GM12872 (cell line): ENCODE measurements around the gene GASK1A.

Source experiments
- TF ChIP-seq, protein P1 (sequence below): IDR thresholded peaks from 3 replicates; pipeline ENCODE4 v1.5.1; 2011; ENCODE audit warnings: low read depth, mild to moderate bottlenecking, low read length, moderate library complexity; ENCODE audit not compliant: insufficient read depth

The GASK1A gene

DNA sequence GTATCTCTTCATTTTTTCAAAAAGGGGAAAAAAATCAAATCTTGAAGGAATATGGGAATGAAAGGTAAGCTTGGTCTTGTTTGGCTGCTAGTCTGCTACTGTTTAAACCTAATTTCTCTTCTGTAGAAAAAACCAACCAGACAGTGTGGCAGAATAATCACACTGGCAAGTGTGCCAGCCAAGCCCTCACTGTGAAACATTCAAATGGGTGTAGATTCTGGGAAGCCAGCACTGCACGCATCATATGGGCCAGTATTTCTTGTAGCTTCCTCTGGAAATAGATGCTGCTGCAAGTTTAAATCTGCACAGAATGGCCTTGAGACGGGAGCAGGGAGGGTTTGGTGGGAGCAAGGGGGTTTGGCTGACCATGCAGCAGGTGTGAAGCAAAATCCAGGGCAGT is 64.7 kb downstream of the GASK1A start:
- TF ChIP-seq, protein P1, sequence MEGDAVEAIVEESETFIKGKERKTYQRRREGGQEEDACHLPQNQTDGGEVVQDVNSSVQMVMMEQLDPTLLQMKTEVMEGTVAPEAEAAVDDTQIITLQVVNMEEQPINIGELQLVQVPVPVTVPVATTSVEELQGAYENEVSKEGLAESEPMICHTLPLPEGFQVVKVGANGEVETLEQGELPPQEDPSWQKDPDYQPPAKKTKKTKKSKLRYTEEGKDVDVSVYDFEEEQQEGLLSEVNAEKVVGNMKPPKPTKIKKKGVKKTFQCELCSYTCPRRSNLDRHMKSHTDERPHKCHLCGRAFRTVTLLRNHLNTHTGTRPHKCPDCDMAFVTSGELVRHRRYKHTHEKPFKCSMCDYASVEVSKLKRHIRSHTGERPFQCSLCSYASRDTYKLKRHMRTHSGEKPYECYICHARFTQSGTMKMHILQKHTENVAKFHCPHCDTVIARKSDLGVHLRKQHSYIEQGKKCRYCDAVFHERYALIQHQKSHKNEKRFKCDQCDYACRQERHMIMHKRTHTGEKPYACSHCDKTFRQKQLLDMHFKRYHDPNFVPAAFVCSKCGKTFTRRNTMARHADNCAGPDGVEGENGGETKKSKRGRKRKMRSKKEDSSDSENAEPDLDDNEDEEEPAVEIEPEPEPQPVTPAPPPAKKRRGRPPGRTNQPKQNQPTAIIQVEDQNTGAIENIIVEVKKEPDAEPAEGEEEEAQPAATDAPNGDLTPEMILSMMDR, result no peak

DNA sequence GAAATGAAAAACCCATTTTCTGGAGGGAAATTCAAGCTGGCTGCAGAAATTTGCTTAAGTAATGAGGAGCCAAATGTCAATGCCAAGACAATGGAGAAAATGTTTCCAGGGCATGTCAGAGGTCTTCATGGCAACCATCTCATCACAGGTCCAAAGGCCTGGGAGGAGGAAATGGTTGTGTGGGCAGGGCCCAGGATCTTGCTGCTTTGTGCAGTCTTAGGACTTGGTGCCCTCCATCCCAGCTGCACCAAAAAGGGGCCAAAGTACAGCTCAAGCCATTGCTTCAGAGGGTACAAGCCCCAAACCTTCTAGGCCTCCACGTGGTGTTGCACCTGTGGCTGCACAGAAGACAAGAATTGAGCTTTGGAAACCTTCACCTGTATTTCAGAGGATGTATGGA is 67.5 kb downstream of the GASK1A start:
- TF ChIP-seq, protein P1, result no peak

DNA sequence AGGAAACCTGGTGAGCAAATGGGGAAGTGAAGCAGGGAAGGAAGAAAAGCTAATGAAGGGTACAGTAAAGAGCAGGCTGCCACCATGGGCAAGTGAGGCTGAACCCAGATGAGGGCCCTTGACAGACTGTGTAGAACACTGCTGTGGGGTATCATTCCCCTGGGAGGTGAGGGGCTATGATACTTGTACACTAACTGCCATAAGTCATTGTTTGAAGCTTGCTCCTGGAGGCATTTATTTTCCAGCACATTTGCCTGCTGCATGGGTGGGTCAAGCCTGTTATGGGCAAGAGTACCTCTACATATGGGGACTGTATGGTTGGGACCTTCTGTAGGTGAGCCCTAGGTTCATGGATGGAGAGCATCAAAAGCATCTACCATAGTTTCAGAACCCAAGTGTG is 69.4 kb downstream of the GASK1A start:
- TF ChIP-seq, protein P1, result no peak

DNA sequence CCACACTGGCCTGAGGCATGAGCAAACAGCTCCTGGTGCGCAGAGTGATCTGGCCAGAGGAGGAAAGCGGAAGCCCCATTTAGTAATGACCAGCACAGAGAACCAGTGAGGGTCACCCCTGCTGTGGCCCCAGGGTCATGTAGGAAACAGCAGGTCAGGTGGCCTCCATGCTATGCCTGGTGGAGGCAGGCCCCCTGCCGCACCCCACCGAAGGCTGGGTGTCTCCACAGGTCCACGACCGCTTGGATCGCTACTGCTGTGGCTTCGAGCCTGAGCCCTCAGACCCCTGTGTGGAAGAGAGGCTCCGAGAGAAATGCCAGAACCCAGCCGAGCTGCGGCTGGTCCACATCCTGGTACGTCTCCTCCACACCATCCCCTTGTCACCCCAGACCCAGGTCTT is 74.2 kb downstream of the GASK1A start:
- TF ChIP-seq, protein P1, result no peak

DNA sequence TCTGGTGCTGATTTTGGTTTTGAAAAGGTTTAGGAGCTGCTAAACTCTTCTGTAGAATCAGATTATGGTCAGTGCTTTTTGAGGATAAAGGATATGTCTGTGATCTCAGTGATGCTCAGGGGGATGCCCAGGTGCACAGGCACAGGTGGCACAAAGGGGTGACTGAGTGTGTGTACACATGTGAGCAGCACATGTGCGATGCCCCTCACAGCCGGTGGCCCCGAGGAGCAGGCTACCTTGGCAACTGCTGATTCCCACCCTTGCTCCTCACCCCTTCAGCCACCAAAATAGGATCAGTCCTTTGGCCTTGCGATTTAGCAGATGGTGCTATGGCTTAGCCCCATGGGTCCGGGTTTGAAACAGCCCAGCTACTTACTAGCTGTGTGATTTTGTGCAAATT is 75.6 kb downstream of the GASK1A start:
- TF ChIP-seq, protein P1, result no peak

DNA sequence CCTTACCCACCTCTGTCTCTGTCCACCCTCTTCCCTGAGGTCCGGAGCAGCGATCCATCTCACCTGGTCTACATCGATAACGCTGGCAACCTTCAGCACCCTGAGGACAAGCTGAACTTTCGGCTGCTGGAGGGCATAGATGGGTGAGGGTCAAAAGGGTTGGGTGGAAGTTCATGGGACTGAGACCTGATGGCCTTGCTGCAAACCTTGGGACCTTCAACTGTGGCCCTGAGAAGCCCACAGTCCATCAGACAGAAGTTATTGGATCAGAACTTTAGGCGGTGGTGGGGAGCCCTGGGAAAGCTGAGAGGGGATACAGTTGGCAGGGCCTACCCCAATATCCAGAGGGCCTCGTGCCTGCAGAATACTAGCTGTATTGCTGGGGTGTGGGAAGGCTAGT is 76.3 kb downstream of the GASK1A start:
- TF ChIP-seq, protein P1, result no peak

DNA sequence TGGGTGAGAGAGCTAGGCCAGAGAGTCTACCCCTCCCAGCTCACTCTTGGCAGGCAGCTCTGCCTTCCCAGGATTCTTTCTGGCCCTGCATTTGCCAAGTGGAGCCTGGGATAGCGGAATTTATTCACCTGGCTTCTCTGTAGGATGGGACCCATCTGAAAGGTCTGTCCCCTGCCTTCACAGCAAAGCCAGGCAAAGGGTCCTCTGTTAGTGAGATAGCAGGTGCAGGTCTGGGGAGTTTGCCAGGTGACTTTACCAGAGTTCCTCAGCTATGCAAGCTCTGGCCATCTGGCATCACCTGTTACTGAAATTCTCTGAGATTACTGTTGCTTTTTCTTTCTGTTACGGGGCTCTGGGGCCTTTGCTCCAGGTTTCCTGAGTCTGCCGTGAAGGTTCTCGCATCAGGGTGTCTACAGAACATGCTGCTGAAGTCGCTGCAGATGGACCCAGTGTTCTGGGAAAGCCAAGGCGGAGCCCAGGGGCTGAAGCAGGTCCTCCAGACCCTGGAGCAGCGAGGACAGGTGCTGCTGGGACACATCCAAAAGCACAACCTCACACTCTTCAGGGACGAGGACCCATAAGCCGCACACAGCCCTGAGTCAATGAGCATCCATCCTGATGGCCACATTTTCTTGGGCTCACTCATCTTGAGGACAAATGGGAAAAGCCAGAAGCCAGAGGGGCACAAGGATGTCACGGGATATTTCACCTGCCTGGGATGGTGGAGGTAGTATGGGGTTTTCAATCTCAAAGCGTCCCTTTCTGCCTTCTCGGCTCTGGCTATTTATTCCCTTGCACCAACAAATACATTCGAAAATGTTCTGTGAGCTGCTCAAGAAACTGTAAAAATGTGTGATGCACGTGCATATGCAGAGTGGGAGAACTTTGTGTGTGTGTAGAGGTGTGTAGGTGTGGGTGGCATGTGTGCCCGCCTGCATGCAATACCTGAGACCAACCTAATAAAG is 77.0 kb downstream of the GASK1A start:
- TF ChIP-seq, protein P1, result no peak
